ENCODE data around the gene ZDHHC7.

DNA sequence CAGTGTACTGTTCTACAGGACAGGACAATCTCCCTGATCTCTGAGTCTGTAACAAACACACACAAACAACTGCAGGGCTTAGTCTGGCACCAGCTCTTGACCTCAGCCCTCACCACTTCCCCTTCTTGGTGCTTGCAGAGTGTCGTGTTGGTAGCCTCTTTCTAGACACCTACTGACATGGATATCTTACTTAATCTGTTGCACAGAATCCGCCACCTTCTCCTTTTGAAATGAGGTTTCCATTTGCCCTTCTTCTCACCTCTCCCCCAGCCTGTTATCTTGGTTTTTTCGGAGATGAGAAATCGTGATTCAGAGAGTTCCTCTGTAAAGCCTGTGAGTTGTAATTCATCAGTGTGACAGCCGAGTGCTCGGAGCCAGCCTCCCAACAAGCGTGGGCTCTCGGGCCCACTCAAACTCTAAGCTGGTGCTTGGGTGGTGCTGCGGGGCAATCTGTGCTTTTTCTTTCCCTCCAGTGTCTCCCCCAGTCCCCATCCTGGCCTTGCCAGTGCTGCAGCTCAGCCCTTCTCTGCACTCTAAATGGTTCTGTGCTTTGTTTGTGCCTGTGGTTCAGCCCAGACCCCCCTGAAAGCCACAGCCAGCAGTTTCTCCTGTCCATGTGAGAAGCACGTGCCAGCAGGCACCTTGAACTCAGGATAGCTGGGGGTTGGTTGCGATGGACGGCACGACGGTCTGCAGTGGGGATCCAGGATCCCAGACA lies 44.3 kb upstream of the ZDHHC7 start:
- TF ChIP-seq, protein P1, sequence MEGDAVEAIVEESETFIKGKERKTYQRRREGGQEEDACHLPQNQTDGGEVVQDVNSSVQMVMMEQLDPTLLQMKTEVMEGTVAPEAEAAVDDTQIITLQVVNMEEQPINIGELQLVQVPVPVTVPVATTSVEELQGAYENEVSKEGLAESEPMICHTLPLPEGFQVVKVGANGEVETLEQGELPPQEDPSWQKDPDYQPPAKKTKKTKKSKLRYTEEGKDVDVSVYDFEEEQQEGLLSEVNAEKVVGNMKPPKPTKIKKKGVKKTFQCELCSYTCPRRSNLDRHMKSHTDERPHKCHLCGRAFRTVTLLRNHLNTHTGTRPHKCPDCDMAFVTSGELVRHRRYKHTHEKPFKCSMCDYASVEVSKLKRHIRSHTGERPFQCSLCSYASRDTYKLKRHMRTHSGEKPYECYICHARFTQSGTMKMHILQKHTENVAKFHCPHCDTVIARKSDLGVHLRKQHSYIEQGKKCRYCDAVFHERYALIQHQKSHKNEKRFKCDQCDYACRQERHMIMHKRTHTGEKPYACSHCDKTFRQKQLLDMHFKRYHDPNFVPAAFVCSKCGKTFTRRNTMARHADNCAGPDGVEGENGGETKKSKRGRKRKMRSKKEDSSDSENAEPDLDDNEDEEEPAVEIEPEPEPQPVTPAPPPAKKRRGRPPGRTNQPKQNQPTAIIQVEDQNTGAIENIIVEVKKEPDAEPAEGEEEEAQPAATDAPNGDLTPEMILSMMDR (IDR thresholded peaks at IDR 0.05) = no peak
- TF ChIP-seq POLR2AphosphoS5 (IDR thresholded peaks at IDR 0.05) = no peak
- no peak for TF ChIP-seq POLR2A (IDR thresholded peaks at IDR 0.05)

Measured in gastroesophageal sphincter (tissue), 3 donors.